ENCODE data around the gene DSCAM.

DSCAM gene

DNA sequence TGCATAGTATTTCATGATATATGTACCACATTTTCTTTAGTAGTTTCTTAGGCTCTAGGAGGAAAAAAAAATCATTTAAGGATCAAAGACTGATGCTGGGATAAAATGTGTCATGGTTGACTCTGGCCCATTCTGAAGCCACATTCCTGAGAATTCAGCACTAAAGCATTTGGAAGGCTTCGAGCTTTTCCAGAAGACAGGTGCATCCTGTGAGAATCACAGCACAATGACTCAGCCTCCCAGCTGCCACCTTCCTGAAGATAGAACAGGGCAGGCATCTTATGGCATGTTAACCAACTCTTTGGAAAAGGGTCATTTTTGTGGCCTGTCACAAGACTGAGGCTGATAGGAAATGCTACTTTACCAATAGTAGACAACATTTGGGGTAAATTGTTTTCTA lies 619.9 kb downstream of the DSCAM start:
- H3K79me2 ChIP-seq (ENCODE audit: insufficient read depth, low read length): no peaks in the 10 kb centered on the region
- no peak overlapping the region for H3K4me3 ChIP-seq (ENCODE audit: low read depth, low read length, poor library complexity, severe bottlenecking)
- no peak overlapping the region for H3K4me2 ChIP-seq (ENCODE audit: low read length)
- H2AFZ ChIP-seq (ENCODE audit: low read length): no peak overlapping the region
- TF ChIP-seq, protein P1, sequence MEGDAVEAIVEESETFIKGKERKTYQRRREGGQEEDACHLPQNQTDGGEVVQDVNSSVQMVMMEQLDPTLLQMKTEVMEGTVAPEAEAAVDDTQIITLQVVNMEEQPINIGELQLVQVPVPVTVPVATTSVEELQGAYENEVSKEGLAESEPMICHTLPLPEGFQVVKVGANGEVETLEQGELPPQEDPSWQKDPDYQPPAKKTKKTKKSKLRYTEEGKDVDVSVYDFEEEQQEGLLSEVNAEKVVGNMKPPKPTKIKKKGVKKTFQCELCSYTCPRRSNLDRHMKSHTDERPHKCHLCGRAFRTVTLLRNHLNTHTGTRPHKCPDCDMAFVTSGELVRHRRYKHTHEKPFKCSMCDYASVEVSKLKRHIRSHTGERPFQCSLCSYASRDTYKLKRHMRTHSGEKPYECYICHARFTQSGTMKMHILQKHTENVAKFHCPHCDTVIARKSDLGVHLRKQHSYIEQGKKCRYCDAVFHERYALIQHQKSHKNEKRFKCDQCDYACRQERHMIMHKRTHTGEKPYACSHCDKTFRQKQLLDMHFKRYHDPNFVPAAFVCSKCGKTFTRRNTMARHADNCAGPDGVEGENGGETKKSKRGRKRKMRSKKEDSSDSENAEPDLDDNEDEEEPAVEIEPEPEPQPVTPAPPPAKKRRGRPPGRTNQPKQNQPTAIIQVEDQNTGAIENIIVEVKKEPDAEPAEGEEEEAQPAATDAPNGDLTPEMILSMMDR (IDR thresholded peaks at IDR 0.05; ENCODE audit: low read length): no peak
- no peak for TF ChIP-seq EZH2 (IDR thresholded peaks at IDR 0.05; ENCODE audit: borderline replicate concordance, low read length)
- no peaks in the 10 kb centered on the region for H3K9me3 ChIP-seq (ENCODE audit: low read length)
- H3K36me3 ChIP-seq (ENCODE audit: insufficient read depth, low read length): no peaks in the 10 kb centered on the region
- H3K9me2 ChIP-seq (ENCODE audit: low read depth, low read length): no peaks in the 10 kb centered on the region
- no peak overlapping the region for H3K9ac ChIP-seq (ENCODE audit: low read length)
- H4K20me1 ChIP-seq (ENCODE audit: insufficient read depth, low read length): no peaks in the 10 kb centered on the region
- H3K27me3 ChIP-seq (ENCODE audit: insufficient read depth, low read length): no peaks in the 10 kb centered on the region
- no peaks in the 10 kb centered on the region for H3K4me1 ChIP-seq (ENCODE audit: insufficient read depth, low read length, severe bottlenecking)
- no peak overlapping the region for H3K27ac ChIP-seq (ENCODE audit: low read depth, low read length, poor library complexity, severe bottlenecking)
- H3F3A ChIP-seq (ENCODE audit: insufficient read depth, low read length): no peaks in the 10 kb centered on the region

DNA sequence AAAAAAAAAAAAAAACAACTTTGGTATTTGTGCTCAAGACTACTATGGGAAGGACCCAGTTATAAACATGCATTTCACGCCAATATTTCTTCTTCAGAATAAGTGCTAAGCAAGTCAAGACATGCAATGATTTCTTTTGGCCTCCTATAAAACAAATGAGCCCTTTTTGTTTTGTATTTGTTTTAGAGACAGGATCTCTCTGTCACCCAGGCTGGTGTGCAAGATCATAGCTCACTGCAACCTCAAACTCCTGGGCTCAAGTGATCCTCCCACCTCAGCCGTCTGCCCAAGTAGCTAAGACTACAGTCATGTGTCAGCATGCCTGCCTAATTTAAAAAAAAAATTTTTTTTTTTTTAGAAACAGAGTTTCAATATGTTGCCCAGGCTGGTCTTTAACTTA lies 631.0 kb downstream of the DSCAM start:
- Histone ChIP-seq H3K36me3 (ENCODE audit: insufficient read depth, low read length) (no peaks in the 10 kb centered on the region), H3K9me3 (ENCODE audit: low read length) (no peaks in the 10 kb centered on the region), H3K79me2 (ENCODE audit: insufficient read depth, low read length) (no peaks in the 10 kb centered on the region), H3K27ac (ENCODE audit: low read depth, low read length, poor library complexity, severe bottlenecking) (no peak overlapping the region), H3K4me2 (ENCODE audit: low read length) (no peak overlapping the region), H3K4me1 (ENCODE audit: insufficient read depth, low read length, severe bottlenecking) (no peaks in the 10 kb centered on the region), H3K9me2 (ENCODE audit: low read depth, low read length) (no peaks in the 10 kb centered on the region), H3K4me3 (ENCODE audit: low read depth, low read length, poor library complexity, severe bottlenecking) (no peak overlapping the region), H3K27me3 (ENCODE audit: insufficient read depth, low read length) (no peaks in the 10 kb centered on the region), H4K20me1 (ENCODE audit: insufficient read depth, low read length) (no peaks in the 10 kb centered on the region), H3K9ac (ENCODE audit: low read length) (no peak overlapping the region), H2AFZ (ENCODE audit: low read length) (no peak overlapping the region), H3F3A (ENCODE audit: insufficient read depth, low read length) (no peaks in the 10 kb centered on the region)
- TF ChIP-seq EZH2 (IDR thresholded peaks at IDR 0.05; ENCODE audit: borderline replicate concordance, low read length): no peak
- TF ChIP-seq, protein P1 (IDR thresholded peaks at IDR 0.05; ENCODE audit: low read length): no peak

DNA sequence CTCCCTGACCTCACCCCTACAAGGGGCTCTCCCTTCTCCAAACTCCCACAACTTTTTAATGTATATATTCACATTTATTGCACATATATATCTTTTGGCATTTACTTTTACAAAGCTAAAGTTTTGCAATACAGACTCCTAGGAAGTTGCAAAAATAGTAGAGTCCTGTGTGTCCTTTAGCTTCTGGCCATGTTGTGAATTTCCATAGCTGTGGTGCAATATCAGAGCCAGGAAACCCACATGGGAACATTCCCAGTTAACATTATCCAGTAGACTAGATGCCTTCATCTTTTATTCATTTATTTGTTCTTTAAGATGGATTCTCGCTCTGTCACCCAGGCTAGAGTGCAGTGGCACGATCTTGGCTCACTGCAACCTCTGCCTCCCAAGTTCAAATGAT lies 636.7 kb downstream of the DSCAM start:
- H4K20me1 ChIP-seq (ENCODE audit: insufficient read depth, low read length): no peaks in the 10 kb centered on the region
- no peaks in the 10 kb centered on the region for H3K79me2 ChIP-seq (ENCODE audit: insufficient read depth, low read length)

More for the DNA sequence above, 636.7 kb downstream of the DSCAM start:
- Histone ChIP-seq H3K27ac (ENCODE audit: low read depth, low read length, poor library complexity, severe bottlenecking) (no peak overlapping the region), H3K9me3 (ENCODE audit: low read length) (no peaks in the 10 kb centered on the region), H3K4me1 (ENCODE audit: insufficient read depth, low read length, severe bottlenecking) (no peaks in the 10 kb centered on the region), H2AFZ (ENCODE audit: low read length) (no peak overlapping the region), H3K9me2 (ENCODE audit: low read depth, low read length) (no peaks in the 10 kb centered on the region), H3F3A (ENCODE audit: insufficient read depth, low read length) (no peaks in the 10 kb centered on the region), H3K36me3 (ENCODE audit: insufficient read depth, low read length) (no peaks in the 10 kb centered on the region), H3K4me2 (ENCODE audit: low read length) (no peak overlapping the region), H3K9ac (ENCODE audit: low read length) (no peak overlapping the region), H3K27me3 (ENCODE audit: insufficient read depth, low read length) (no peaks in the 10 kb centered on the region), H3K4me3 (ENCODE audit: low read depth, low read length, poor library complexity, severe bottlenecking) (no peak overlapping the region)
- TF ChIP-seq EZH2 (IDR thresholded peaks at IDR 0.05; ENCODE audit: borderline replicate concordance, low read length): no peak
- TF ChIP-seq, protein P1 (IDR thresholded peaks at IDR 0.05; ENCODE audit: low read length): no peak

Measured in OCI-LY1 (cell line).